ENCODE results near the gene BDH2.

BDH2 gene

DNA sequence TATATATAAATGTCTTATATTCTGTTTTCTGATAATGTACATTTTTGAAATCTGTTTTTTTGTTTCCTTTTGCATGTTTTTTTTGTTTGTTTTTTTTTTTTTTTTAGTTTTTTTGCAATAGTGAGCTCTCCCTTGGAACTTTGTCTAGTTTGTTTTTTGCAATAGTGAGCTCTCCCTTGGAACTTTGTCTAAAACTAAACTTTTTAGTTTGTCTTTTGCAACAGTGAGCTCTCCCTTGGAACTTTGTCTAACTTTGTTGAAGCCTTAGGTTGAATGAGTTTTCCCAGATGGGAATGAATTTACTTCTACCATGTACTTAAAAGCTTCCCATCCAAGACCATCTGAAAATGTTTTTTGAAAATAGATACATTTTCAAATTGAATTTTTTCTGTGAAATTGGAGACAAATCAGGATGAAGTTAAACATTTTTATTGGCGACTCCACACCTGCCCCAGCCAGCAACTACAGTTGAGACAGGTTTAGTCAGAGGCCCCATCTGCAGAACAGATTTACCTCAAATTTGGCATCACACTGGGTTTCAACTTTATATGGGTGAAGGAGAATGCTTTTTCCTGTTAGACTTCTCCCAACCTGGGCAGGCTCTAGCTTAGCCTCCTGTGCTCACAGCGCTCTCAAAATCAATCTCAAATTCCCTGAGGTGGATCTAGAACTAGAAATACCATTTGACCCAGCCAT is 39.0 kb downstream of the BDH2 start:
- no peak overlapping the region for H3K4me3 ChIP-seq (ENCODE audit: control insufficient read depth, low read depth, low read length)
- no peak for DNase-seq (ENCODE audit: low read depth)
- no peak for TF ChIP-seq CTCF (conservative IDR thresholded peaks at IDR 0.05; ENCODE audit: control insufficient read depth, insufficient read depth, low read depth, low read length)

GRCh38 chr4:103054030-103054429 is 45.6 kb downstream of the BDH2 start:
- DNase-seq (ENCODE audit: low read depth) = peak; percentile 18
- no peak overlapping the region for H3K4me3 ChIP-seq (ENCODE audit: control insufficient read depth, low read depth, low read length)
- no peak for TF ChIP-seq CTCF (conservative IDR thresholded peaks at IDR 0.05; ENCODE audit: control insufficient read depth, insufficient read depth, low read depth, low read length)

DNA sequence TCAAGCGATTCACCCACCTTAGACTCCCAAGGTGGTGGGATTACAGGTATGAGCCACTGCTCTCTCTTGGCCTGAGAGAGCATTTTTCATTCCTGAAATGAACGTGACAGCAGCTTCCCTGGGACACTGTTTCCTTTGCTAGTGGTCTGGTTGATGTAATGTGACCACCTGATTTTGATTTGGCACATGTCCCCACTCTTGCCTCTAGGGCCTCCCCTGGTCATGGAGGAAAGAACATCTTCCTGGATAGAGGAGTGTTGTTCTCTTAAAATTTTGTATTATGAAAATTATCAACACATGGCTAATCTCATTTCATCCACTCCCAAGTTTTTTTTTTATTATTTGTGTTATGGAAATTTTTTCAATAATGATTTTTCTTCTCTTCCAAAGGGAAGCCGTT is 46.9 kb downstream of the BDH2 start:
- no peak for TF ChIP-seq CTCF (conservative IDR thresholded peaks at IDR 0.05; ENCODE audit: control insufficient read depth, insufficient read depth, low read depth, low read length)
- H3K4me3 ChIP-seq (ENCODE audit: control insufficient read depth, low read depth, low read length) = no peak overlapping the region
- peak; percentile 6 for DNase-seq (ENCODE audit: low read depth)

- DNase-seq (ENCODE audit: low read depth) = no peak
- no peak for TF ChIP-seq CTCF (conservative IDR thresholded peaks at IDR 0.05; ENCODE audit: control insufficient read depth, insufficient read depth, low read depth, low read length)
- no peak overlapping the region for H3K4me3 ChIP-seq (ENCODE audit: control insufficient read depth, low read depth, low read length)
Measured at GRCh38 chr4:103052145-103052544, 47.5 kb downstream of the BDH2 start.

GRCh38 chr4:103050736-103051436 is 48.7 kb downstream of the BDH2 start:
- no peak overlapping the region for H3K4me3 ChIP-seq (ENCODE audit: control insufficient read depth, low read depth, low read length)
- DNase-seq (ENCODE audit: low read depth) = peak; percentile 35
- TF ChIP-seq CTCF (conservative IDR thresholded peaks at IDR 0.05; ENCODE audit: control insufficient read depth, insufficient read depth, low read depth, low read length) = no peak

DNA sequence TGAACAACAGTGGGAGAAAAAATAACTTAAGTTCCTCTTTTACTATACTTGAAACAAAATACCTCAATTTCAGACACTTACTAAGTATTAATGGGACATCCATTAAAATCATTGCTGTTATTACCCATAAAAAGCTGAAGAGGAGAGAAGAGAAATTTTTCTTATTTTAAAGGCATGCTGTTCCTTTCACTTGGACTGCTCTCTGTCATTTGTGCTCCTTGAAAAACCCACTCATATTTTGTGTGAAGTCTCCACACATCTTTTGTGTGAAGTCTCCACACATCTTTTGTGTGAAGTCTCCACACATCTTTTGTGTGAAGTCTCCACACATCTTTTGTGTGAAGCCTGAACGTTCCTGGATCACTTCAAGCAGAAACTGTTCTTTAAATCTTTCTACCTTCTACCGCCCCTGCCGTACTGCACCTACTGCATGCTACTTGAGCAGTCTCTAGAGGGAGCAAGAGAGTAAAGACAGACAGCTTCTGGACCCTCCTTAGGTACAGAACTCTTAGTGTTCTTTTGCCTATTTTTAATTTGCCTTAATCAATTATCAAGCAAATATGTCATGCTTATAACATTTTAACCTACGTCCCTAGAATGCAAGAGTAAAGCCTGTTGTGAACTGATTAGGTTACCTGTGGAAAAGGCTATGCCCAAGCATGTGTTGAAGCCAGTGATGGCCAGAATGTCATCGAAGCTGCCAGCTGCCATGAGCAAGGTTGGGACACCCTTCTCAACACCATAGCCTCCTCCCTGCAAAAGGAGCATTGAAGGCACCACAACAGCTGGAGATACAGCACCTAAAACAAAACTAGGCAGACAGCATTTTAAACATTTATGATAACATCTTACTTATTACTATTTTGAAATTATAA is 53.0 kb downstream of the BDH2 start:
- peak; percentile 60 for DNase-seq (ENCODE audit: low read depth)
- peak; percentile 84 for TF ChIP-seq CTCF (conservative IDR thresholded peaks at IDR 0.05; ENCODE audit: control insufficient read depth, insufficient read depth, low read depth, low read length)
- no peak overlapping the region for H3K4me3 ChIP-seq (ENCODE audit: control insufficient read depth, low read depth, low read length)

All from fibroblast of mammary gland (primary cell).